Measurements from ENCODE around the gene PDAP1. TPM values are rescaled to one million over a fixed set of nuclear protein-coding genes. Genes with fewer than 3 reads are reported as not detected.

The PDAP1 gene
- total RNA-seq, 1 experiment from 2014 or later = 150 TPM

DNA sequence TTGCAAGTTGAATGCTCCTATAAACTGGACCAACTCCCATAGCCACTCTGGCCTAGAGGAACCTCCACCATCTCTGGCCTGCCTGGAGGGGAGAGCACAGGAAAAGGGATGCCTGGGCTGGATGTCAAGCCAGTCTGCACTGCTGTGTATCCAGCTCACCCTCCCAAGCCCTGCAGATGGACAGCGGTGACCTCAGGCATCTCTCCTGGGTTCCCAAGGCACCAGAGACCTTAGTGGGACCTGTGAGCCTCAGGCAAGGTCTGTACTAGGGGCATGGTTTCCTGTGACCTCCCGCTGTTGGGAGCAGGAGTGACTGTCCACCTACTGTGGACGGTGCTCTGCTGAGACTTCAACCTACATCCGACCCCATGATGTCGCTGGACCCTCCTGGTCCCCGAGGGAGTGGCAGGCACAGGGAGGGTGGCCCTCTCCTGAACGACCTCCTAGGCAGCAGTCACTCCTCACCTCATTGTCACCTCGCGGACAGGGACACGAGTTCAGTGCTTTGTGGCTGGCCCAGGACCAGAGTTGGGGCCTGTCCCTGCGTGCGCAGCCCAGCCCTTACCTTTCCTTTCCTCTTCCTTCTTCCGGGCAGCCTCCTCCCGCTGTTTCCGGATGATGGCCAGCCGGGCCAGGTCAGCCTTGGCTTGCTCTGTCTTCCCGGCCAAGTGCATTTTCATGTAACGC, 11.0 kb downstream of the PDAP1 start:
- Histone ChIP-seq H3K23ac (ENCODE audit: insufficient read length, low read depth, low read length) (no peak overlapping the region), H3K14ac (ENCODE audit: insufficient read depth, low read length) (no peak overlapping the region), H3K4ac (ENCODE audit: low read depth, low read length) (no peak overlapping the region), H2BK5ac (ENCODE audit: insufficient read length, low read length) (no peak overlapping the region), H3K56ac (ENCODE audit: insufficient read length, low read depth, low read length) (no peak overlapping the region), H4K20me1 (ENCODE audit: control insufficient read depth, insufficient read depth, insufficient read length) (no peaks in the 10 kb centered on the region), H3K4me2 (ENCODE audit: insufficient read depth, insufficient read length, low read length) (no peak overlapping the region), H3K27ac (ENCODE audit: insufficient read length, low read depth, low read length) (no peak overlapping the region), H4K91ac (ENCODE audit: insufficient read length, low read depth, low read length) (no peak overlapping the region), H2BK12ac (ENCODE audit: insufficient read length, low read depth, low read length) (no peak overlapping the region), H3K9me3 (ENCODE audit: control insufficient read depth, low read depth, low read length) (no peaks in the 10 kb centered on the region), H4K8ac (replicated peaks; ENCODE audit: insufficient read length, low read depth, low read length) (no peak overlapping the region), H3K9ac (ENCODE audit: extremely low read depth, insufficient read length, low read length) (no peak overlapping the region), H3K18ac (ENCODE audit: insufficient read length, low read depth, low read length) (no peak overlapping the region), H3T11ph (ENCODE audit: low read length) (no peak overlapping the region), H3K4me1 (ENCODE audit: insufficient read depth, low read length) (peaks cover 2% of the 10 kb centered on the region; the same call in 1 of the 2 replicates), H2AFZ (ENCODE audit: low read length) (no peak overlapping the region), H3K79me1 (ENCODE audit: insufficient read depth, low read depth, low read length, poor library complexity, severe bottlenecking) (no peaks in the 10 kb centered on the region), H4K5ac (ENCODE audit: insufficient read length, low read depth, low read length) (no peak overlapping the region), H2AK5ac (ENCODE audit: insufficient read length, low read length) (no peak overlapping the region), H2BK15ac (ENCODE audit: low read depth, low read length) (no peak overlapping the region), H3K27me3 (ENCODE audit: insufficient read depth, low read length) (no peaks in the 10 kb centered on the region), H3K79me2 (ENCODE audit: insufficient read depth, low read length) (no peaks in the 10 kb centered on the region), H2BK20ac (ENCODE audit: low read depth, low read length, poor library complexity, severe bottlenecking) (no peak overlapping the region), H3K23me2 (ENCODE audit: insufficient read length, low read depth, low read length, poor library complexity, severe bottlenecking) (peaks cover 6% of the 10 kb centered on the region), H2BK120ac (ENCODE audit: low read depth, low read length, poor library complexity, severe bottlenecking) (no peak overlapping the region)
- DNase-seq = no peak
- peak overlapping the region in 2 of 3 experiments; percentile 40 to 51; a peak in 5 of 7 replicates for H3K27ac Mint-ChIP-seq
- H3K27me3 Mint-ChIP-seq (ENCODE audit: low read depth) = peaks cover 1% of the 10 kb centered on the region; the same call in 1 of the 2 replicates
- TF ChIP-seq, protein P1, sequence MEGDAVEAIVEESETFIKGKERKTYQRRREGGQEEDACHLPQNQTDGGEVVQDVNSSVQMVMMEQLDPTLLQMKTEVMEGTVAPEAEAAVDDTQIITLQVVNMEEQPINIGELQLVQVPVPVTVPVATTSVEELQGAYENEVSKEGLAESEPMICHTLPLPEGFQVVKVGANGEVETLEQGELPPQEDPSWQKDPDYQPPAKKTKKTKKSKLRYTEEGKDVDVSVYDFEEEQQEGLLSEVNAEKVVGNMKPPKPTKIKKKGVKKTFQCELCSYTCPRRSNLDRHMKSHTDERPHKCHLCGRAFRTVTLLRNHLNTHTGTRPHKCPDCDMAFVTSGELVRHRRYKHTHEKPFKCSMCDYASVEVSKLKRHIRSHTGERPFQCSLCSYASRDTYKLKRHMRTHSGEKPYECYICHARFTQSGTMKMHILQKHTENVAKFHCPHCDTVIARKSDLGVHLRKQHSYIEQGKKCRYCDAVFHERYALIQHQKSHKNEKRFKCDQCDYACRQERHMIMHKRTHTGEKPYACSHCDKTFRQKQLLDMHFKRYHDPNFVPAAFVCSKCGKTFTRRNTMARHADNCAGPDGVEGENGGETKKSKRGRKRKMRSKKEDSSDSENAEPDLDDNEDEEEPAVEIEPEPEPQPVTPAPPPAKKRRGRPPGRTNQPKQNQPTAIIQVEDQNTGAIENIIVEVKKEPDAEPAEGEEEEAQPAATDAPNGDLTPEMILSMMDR (conservative IDR thresholded peaks at IDR 0.05) = no peak
- no peak overlapping the region for H3K4me3 Mint-ChIP-seq
- peaks cover 9 to 11% of the 10 kb centered on the region in 2 experiments for H3K4me1 Mint-ChIP-seq
- peaks cover 35 to 84% (median 69%) of the 10 kb centered on the region in 3 experiments; a peak in 6 of 7 replicates for H3K36me3 Mint-ChIP-seq (ENCODE audit: insufficient read depth in 1 of 3, low read depth in 3 of 3)
- no CpG with 5 or more reads among the region's 18 CpGs for WGBS (ENCODE audit: extremely low coverage, insufficient read length, low lambda C conversion rate)
- H3K9me3 Mint-ChIP-seq = no peaks in the 10 kb centered on the region

All from H9 (cell line).